AML-193 (cell line): ENCODE results near the gene MORC1.
"Not testable (repeated sequence)": the region's sequence is repeated elsewhere in the genome, so short reads cannot be mapped to it uniquely, and the experiment has no call there.

Experiments used
- DNase-seq, 2 experiments: peaks; one replicate each; lab custom pipeline; 2025; lab: John Stamatoyannopoulos, UW

The MORC1 gene, protein sequence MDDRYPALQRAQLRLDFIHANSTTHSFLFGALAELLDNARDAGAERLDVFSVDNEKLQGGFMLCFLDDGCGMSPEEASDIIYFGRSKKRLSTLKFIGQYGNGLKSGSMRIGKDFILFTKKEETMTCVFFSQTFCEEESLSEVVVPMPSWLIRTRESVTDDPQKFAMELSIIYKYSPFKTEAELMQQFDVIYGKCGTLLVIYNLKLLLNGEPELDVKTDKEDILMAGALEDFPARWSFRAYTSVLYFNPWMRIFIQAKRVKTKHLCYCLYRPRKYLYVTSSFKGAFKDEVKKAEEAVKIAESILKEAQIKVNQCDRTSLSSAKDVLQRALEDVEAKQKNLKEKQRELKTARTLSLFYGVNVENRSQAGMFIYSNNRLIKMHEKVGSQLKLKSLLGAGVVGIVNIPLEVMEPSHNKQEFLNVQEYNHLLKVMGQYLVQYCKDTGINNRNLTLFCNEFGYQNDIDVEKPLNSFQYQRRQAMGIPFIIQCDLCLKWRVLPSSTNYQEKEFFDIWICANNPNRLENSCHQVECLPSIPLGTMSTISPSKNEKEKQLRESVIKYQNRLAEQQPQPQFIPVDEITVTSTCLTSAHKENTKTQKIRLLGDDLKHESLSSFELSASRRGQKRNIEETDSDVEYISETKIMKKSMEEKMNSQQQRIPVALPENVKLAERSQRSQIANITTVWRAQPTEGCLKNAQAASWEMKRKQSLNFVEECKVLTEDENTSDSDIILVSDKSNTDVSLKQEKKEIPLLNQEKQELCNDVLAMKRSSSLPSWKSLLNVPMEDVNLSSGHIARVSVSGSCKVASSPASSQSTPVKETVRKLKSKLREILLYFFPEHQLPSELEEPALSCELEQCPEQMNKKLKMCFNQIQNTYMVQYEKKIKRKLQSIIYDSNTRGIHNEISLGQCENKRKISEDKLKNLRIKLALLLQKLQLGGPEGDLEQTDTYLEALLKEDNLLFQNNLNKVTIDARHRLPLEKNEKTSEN

DNA sequence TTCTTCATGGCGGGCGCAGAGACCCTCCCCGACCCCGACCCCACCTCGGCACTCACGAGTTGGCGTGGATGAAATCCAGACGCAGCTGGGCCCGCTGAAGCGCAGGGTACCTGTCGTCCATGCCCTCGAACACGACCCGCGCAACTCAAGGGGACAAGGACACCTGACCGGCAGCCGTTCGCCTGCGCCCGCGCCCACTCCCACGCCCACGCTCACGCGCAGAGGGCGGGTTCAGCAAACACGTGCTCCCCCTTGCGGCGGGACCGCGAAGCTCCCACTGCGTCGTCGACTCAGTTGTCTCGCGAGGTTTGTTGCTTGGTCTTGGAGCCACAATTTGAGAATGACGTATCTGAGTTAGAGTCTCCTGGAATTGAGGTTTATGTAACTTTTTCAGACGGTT is at the start of gene MORC1:
Gene MORC1 (minus strand): TSS at position 196 of the 400 bp plus-strand sequence. CDS start 75 bp downstream, at position 121.
- DNase-seq = no peak

- DNase-seq = no peak
Observed at GRCh38 chr3:109165905-109166304, 48.0 kb upstream of the MORC1 start.

GRCh38 chr3:109161487-109162123 is 43.7 kb upstream of the MORC1 start:
- DNase-seq = no peak

- DNase-seq = no peak
Observed at GRCh38 chr3:109155828-109156227, 37.9 kb upstream of the MORC1 start.

DNA sequence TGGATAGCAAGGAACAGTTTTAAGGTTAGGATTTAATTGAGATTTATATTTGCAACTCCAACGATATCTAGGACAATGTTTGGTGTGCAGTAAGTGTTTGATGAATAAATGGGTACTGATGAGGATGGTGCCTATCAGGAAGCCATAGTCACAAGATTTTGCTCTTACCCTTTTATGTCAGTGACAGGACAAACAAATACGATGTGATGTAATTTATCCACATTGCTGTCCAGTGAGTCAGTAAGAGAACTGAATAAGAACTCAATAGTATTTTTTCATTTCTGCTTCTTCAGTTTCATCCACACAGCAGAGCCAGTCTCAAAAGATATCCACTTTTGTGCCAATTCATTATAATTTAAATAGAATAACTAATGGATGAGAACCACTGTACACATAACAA is 37.0 kb upstream of the MORC1 start:
- DNase-seq = no peak

- no peak for DNase-seq
Observed at GRCh38 chr3:109152320-109152719, 34.4 kb upstream of the MORC1 start.

DNA sequence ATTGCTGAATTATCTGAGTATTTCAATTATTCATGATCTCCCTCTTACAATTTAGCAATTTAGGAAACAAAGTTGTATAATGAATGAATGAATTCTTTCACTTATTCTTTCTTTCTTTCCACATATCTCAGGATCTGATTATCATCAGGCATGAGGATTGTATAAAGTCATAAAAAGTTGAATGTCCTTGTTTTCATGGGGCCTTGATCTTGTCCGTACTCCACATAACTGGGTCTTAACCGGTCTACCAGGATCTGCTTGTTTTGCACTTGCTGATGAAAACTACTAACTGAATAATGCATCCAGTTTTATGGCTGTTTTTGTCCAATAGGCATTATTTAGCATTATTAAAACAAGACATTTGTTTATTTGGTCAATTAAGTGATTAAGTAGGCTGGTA is 31.1 kb upstream of the MORC1 start:
- no peak for DNase-seq

DNA sequence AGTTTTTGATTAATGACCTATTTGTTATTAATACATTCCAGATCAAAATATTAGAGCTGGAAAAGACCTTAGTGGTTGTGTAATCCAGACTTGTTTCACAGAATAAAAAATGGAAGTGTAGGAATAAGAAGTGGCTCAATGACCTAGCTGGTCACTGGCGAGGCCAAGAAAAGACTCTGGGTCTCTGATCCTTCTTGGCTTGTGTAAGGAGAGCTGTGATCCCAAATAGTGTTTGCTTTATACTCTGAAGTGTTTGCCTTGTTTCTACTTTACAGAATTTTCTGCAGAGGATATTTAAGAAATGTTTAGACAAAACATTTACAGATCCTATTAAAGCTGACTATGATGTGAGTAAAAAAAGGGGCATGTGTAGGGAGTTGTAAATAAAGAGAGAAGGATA is 25.7 kb upstream of the MORC1 start:
- no peak for DNase-seq

DNA sequence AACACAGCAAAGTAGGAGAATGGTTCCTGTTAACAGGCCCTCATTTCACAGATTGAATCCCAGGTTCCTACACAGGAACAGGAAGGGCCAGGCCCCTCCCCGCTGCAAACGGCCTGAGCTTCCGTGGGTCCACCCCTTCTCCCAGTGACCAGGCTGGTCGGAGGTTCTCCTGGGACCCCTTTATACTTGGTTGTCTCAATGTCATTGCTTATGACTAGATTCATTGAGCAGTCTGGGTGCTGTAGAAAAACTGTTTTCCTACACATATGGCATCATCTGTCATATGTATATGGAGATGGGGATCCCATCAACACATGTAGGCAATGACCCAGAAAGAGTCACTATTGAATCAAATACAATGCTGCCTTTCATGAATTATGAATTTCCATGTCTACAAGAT is 22.4 kb upstream of the MORC1 start:
- no peak for DNase-seq

- no peak for DNase-seq
Observed at GRCh38 chr3:109137761-109138160, 19.8 kb upstream of the MORC1 start.

GRCh38 chr3:109136523-109136922 is 18.6 kb upstream of the MORC1 start, which contains the start of gene C3orf85:
Gene C3orf85, plus strand, starts transcription at chr3:109136719. Its CDS starts 129 bp downstream, at chr3:109136848.
- DNase-seq = no peak

DNA sequence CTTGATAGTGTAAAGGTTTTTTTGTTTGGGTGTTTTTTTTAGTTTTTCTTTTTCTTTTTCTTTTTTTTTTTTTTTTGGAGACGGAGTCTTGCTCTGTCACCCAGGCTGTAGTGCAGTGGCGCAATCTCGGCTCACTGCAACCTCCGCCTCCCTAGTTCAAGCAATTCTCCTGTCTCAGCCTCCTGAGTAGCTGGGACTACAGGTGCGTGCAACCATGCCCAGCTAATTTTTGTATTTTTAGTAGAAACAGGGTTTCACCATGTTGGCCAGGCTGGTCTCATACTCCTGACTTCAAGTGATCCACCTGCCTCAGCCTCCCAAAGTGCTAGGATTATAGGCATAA is 15.5 kb upstream of the MORC1 start:
- DNase-seq = not testable (repeated sequence)

DNA sequence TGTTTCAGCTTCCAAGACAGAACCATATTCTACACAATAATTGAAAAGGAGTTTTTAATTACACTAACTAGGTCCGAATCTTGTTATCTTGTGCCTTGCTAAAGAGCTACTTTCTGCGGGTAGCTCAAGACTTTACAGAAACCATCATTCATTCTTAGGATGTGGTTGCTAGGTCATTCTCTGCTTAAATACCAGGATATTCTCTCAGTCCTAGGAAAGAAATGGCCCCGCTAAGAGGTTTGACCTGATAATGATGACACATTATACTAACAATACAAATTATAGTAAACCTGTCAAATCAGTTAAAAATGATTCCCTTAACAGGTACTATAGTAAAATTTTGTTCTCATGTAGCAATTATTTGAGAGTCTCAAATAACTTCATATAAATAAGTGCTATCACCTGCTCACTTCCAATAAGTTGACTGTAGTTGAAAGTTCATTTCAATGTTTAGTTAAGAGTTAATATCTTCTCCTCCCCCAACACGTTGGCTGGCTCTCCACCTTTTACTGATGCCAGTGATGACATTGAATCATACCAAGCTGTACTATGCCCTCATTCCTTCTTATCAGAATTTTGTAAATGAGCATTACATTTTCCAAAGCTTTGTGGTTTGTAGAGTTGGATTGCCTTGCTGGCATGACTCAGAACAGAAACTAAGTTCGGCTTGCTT is 15.0 kb upstream of the MORC1 start:
- DNase-seq = no peak

- no peak for DNase-seq
Observed at GRCh38 chr3:109131276-109131675, 13.3 kb upstream of the MORC1 start.

GRCh38 chr3:109127553-109127952 is 9.6 kb upstream of the MORC1 start:
- no peak for DNase-seq

DNA sequence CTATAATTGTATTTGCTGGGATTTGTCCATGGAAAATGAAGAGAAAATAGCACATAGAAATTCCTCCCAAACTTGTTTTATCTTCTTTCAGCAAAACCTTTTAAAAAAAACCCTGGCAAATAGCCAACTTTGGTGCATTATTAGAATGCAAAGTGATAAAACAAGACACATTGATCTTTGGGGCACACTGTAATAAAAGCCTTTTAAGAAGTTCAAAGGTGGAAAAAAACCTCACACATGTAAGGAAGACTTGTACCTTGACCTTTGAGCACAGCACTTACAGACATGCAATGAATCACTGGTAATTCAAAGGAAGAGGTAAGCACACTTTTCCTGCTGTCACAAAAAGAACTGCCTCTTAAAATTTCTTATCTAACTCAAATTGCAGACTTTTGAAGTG is 8.0 kb upstream of the MORC1 start:
- DNase-seq = no peak

- no peak for DNase-seq
Observed at GRCh38 chr3:109122690-109123089, 4.8 kb upstream of the MORC1 start.

DNA sequence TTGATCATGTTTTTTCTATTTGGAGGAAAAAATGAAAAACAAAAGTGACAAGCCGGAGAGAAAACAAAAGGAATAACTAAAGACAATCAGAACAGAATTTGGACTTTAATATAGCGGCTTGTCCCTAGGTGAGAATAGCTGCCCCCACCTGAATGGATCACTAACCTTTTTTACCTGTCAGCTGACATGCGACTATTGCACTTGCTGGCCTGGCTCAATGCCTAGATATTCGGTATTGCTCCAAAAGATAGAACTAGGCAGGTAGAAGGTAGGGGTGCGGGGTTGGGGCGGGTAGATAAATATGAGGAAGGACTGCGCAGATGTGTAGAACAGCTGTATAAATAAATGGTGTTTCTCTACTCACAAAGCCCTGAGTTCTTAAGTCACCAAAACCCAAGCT is 650 bp upstream of the MORC1 start:
- DNase-seq = no peak

GRCh38 chr3:109116031-109116430 is 1.9 kb downstream of the MORC1 start:
- DNase-seq = no peak

- no peak for DNase-seq
Observed at GRCh38 chr3:109115451-109115850, 2.5 kb downstream of the MORC1 start.

DNA sequence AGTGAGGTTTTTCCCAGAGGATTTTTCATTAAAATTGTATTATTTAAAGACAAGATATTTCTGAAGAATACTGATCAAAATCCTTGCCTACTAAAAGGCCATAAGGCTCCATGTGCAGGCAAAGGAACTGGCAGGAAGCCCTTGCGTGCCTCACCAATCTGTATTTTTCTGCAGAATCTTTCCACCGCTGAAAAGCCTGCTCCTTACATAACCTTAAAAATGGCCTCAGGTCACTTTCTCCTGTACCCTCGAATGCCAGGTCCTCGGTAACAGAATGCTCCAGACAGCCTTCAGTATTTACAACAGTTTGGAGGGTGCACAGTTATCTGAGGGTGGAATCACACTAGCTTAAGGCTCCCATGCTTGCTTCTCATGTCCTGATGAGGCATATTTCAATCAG is 3.2 kb downstream of the MORC1 start:
- DNase-seq = no peak
